ENCODE results near the gene TOPORS. TPM values are rescaled to one million over a fixed set of nuclear protein-coding genes. Genes with fewer than 3 reads are reported as not detected.
A peak's percentile ranks its signal among the peaks of the same experiment; 100 is the strongest.

Gene TOPORS
- polyA plus RNA-seq, 3 donors: 5.9 to 12.9 (median 9.2) TPM

- Histone ChIP-seq H3K36me3 (replicated peaks in 1 of 2; ENCODE audit: control insufficient read depth in 1 of 2, insufficient read depth in 2 of 2, low read length in 2 of 2) (no peaks in the 10 kb centered on the region), H3K79me2 (ENCODE audit: insufficient read depth, low read length) (no peaks in the 10 kb centered on the region), H3K27me3 (ENCODE audit: control insufficient read depth in 2 of 2, insufficient read depth in 2 of 2, low read length in 2 of 2) (no peaks in the 10 kb centered on the region), H3K27ac (ENCODE audit: low read depth in 1 of 2, low read length in 2 of 2) (no peak overlapping the region), H2AFZ (ENCODE audit: insufficient read depth, low read depth, low read length, poor library complexity, severe bottlenecking) (no peak overlapping the region), H3K4me3 (replicated peaks in 1 of 3; ENCODE audit: low read depth in 2 of 3, low read length in 3 of 3) (no peak overlapping the region), H3K9me3 (replicated peaks in 1 of 2; ENCODE audit: control insufficient read depth in 1 of 2, insufficient read depth in 1 of 2, low read length in 2 of 2) (no peaks in the 10 kb centered on the region), H4K20me1 (ENCODE audit: insufficient read depth, low read length) (no peaks in the 10 kb centered on the region), H3K4me1 (ENCODE audit: control insufficient read depth in 1 of 2, insufficient read depth in 2 of 2, low read length in 2 of 2) (peaks cover 6 to 9% of the 10 kb centered on the region in 2 donors), H3K4me2 (replicated peaks; ENCODE audit: extremely low read depth, low read length, poor library complexity, severe bottlenecking) (no peak overlapping the region), H3K9ac (ENCODE audit: insufficient read depth, low read length, poor library complexity, severe bottlenecking) (no peak overlapping the region)
- H3K4me3 Mint-ChIP-seq: no peak overlapping the region
- H3K9me3 Mint-ChIP-seq: peaks cover 0 to 2% (median 0%) of the 10 kb centered on the region in 7 donors
- no peak overlapping the region for H3K27ac Mint-ChIP-seq
- no peaks in the 10 kb centered on the region for H3K36me3 Mint-ChIP-seq
- DNase-seq: no peak
- peaks cover 22% of the 10 kb centered on the region for H3K4me1 Mint-ChIP-seq
- intact Hi-C loops (cut with micrococcal nuclease): no loop called here
- TF ChIP-seq, protein P1, sequence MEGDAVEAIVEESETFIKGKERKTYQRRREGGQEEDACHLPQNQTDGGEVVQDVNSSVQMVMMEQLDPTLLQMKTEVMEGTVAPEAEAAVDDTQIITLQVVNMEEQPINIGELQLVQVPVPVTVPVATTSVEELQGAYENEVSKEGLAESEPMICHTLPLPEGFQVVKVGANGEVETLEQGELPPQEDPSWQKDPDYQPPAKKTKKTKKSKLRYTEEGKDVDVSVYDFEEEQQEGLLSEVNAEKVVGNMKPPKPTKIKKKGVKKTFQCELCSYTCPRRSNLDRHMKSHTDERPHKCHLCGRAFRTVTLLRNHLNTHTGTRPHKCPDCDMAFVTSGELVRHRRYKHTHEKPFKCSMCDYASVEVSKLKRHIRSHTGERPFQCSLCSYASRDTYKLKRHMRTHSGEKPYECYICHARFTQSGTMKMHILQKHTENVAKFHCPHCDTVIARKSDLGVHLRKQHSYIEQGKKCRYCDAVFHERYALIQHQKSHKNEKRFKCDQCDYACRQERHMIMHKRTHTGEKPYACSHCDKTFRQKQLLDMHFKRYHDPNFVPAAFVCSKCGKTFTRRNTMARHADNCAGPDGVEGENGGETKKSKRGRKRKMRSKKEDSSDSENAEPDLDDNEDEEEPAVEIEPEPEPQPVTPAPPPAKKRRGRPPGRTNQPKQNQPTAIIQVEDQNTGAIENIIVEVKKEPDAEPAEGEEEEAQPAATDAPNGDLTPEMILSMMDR (IDR thresholded peaks at IDR 0.05): no peak
- peaks cover 4 to 20% (median 8%) of the 10 kb centered on the region in 3 donors for H3K27me3 Mint-ChIP-seq (ENCODE audit: low read depth in 3 of 3)
Measured at GRCh38 chr9:32596936-32597335, 44.5 kb upstream of the TOPORS start.

DNA sequence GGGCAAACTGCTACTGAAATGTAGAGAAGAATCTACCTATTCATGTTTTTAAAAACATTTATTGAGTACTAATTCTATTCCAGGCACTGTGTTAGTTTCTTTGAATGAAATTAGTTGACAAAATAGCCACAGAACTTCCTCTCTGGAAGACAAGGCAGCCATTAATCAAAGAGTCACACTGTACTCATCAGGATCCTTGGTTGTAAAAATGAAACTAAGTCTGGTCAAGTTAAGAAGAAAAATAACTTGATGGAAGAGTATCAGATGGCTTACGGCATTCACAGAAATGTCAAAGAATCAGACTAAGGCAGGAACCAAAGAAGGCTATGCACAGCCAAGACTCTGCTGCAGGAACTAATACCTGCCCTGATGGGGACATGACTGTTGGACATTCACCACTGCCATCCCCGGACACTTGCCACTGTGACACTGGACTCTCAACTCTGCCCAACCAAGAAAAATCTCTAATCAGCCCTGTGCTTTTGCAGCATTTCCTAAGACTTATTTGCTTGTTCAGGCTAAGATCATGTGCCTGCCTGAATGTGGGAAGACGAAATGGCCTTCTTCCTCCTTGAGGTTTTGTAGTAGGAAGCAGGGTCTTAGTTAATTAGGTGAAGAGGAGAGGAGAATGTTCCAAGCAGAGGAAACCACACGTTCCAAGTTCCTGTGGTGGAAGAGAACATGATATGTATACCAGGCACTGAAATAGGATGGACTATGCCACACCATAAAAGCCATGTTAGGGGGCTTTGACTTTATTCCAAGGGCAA, 43.9 kb upstream of the TOPORS start:
- H3K9ac ChIP-seq (ENCODE audit: insufficient read depth, low read length, poor library complexity, severe bottlenecking): no peak overlapping the region
- WGBS (ENCODE audit: insufficient coverage): 40% methylated on average over 2 of the region's 4 CpGs
- H2AFZ ChIP-seq (ENCODE audit: insufficient read depth, low read depth, low read length, poor library complexity, severe bottlenecking): no peak overlapping the region
- no peak overlapping the region for H3K4me3 ChIP-seq (replicated peaks in 1 of 3; ENCODE audit: low read depth in 2 of 3, low read length in 3 of 3)
- Mint-ChIP-seq H3K4me1 (peaks cover 20% of the 10 kb centered on the region), H3K4me3 (no peak overlapping the region), H3K27me3 (ENCODE audit: low read depth in 3 of 3) (peaks cover 2 to 16% (median 6%) of the 10 kb centered on the region in 3 donors), H3K27ac (peak overlapping the region in 1 of 7 donors; percentile 7), H3K36me3 (no peaks in the 10 kb centered on the region), H3K9me3 (peaks cover 0 to 2% (median 0%) of the 10 kb centered on the region in 7 donors)
- no peaks in the 10 kb centered on the region for H3K79me2 ChIP-seq (ENCODE audit: insufficient read depth, low read length)
- H3K27ac ChIP-seq (ENCODE audit: low read depth in 1 of 2, low read length in 2 of 2): no peak overlapping the region
- TF ChIP-seq, protein P1 (IDR thresholded peaks at IDR 0.05): no peak
- H3K9me3 ChIP-seq (replicated peaks in 1 of 2; ENCODE audit: control insufficient read depth in 1 of 2, insufficient read depth in 1 of 2, low read length in 2 of 2): no peaks in the 10 kb centered on the region
- no peak overlapping the region for H3K4me2 ChIP-seq (replicated peaks; ENCODE audit: extremely low read depth, low read length, poor library complexity, severe bottlenecking)
- DNase-seq: no peak
- H4K20me1 ChIP-seq (ENCODE audit: insufficient read depth, low read length): no peaks in the 10 kb centered on the region
- H3K27me3 ChIP-seq (ENCODE audit: control insufficient read depth in 2 of 2, insufficient read depth in 2 of 2, low read length in 2 of 2): no peaks in the 10 kb centered on the region
- intact Hi-C loops (cut with micrococcal nuclease): no loop called here
- no peaks in the 10 kb centered on the region for H3K36me3 ChIP-seq (replicated peaks in 1 of 2; ENCODE audit: control insufficient read depth in 1 of 2, insufficient read depth in 2 of 2, low read length in 2 of 2)
- peaks cover 6 to 9% of the 10 kb centered on the region in 2 donors for H3K4me1 ChIP-seq (ENCODE audit: control insufficient read depth in 1 of 2, insufficient read depth in 2 of 2, low read length in 2 of 2)
